Panc1 (cell line): ENCODE data around the gene DPYSL3. TPM values are rescaled to one million over a fixed set of nuclear protein-coding genes. Genes with fewer than 3 reads are reported as not detected.

ENCODE experiments used
- ATAC-seq: fragments of 200-7000 bp; cut with Tn5 transposase; 2 replicates; pipeline ENCODE4 v1.9.1; 2020; ENCODE audit warnings: mild to moderate bottlenecking, moderate library complexity
- BruUV-seq: library from RNA; stranded (reverse); fragments of 400-500 nt; replicated peaks from 2 replicates; lab custom pipeline; 2021; lab: Mats Ljungman, UMichigan
- CTCF ChIA-PET: fragments of 300-600 bp; sonication (Branson Sonifier 250); formaldehyde crosslinking; loops from one replicate; lab custom pipeline; 2022; ENCODE audit warnings: antibody characterized with exemption; lab: Charles Lee
- POLR2A ChIA-PET: fragments of 300-600 bp; sonication (Branson Sonifier 250); formaldehyde crosslinking; loops from one replicate; lab custom pipeline; 2022; ENCODE audit warnings: antibody characterized with exemption; lab: Charles Lee
- DNase-seq: peaks from one replicate; pipeline ENCODE4 v3.0.0-alpha.2; 2010; ENCODE audit warnings: low read depth, low spot score
- H3K27ac ChIP-seq: 2 replicates; pipeline ENCODE4 v1.5.1; 2011; ENCODE audit warnings: mild to moderate bottlenecking, low read length, inconsistent platforms
- H3K27me3 ChIP-seq: fragments of 200-500 bp; sonication (Bioruptor generic); 2 replicates; pipeline ENCODE4 v1.6.0; 2014; ENCODE audit warnings: low read length, inconsistent platforms; ENCODE audit not compliant: control insufficient read depth, insufficient read depth
- H3K36me3 ChIP-seq: fragments of 200-500 bp; sonication (Bioruptor generic); 2 replicates; pipeline ENCODE4 v1.5.1; 2014; ENCODE audit warnings: inconsistent platforms, mild to moderate bottlenecking, low read length, moderate library complexity; ENCODE audit not compliant: control insufficient read depth, insufficient read depth
- H3K4me1 ChIP-seq: 2 replicates; pipeline ENCODE4 v1.5.1; 2011; ENCODE audit warnings: inconsistent platforms, mild to moderate bottlenecking, low read length, moderate library complexity; ENCODE audit not compliant: control insufficient read depth, insufficient read depth
- H3K4me3 ChIP-seq, 2 experiments: 2 replicates each; pipeline ENCODE4 v1.5.1; 2011 to 2012; ENCODE audit warnings: low read depth in 2 of 2, low read length in 2 of 2, mild to moderate bottlenecking in 2 of 2, inconsistent platforms in 1 of 2, moderate library complexity in 1 of 2
- H3K9me3 ChIP-seq: fragments of 200-500 bp; sonication (Bioruptor generic); 2 replicates; pipeline ENCODE4 v1.5.1; 2014; ENCODE audit warnings: low read depth, mild to moderate bottlenecking, inconsistent platforms, low read length, moderate library complexity; ENCODE audit not compliant: control insufficient read depth, insufficient read depth
- POLR2AphosphoS5 ChIP-seq: IDR thresholded peaks from 2 replicates; pipeline ENCODE4 v1.6.1; 2012; ENCODE audit warnings: mild to moderate bottlenecking, low read depth, low read length, moderate library complexity
- REST ChIP-seq, 2 experiments: IDR thresholded peaks; 2 replicates each; pipeline ENCODE4 v1.6.1; 2011 to 2012; ENCODE audit warnings: low read depth in 2 of 2, control low read depth in 1 of 2, low read length in 1 of 2, mild to moderate bottlenecking in 1 of 2, moderate library complexity in 1 of 2; ENCODE audit not compliant: insufficient read depth in 1 of 2
- SIN3A ChIP-seq: IDR thresholded peaks from 2 replicates; pipeline ENCODE4 v1.6.1; 2012; ENCODE audit warnings: low read depth, mild to moderate bottlenecking, low read length, moderate library complexity, borderline replicate concordance; ENCODE audit not compliant: insufficient read depth
- TCF7L2 ChIP-seq: IDR thresholded peaks from 2 replicates; pipeline ENCODE4 v1.6.1; 2011; ENCODE audit warnings: mild to moderate bottlenecking, low read depth, low read length, inconsistent platforms
- in situ Hi-C: cut with HindIII; loops from 2 replicates; pipeline ENCODE4 v1.10.0; 2016; ENCODE audit warnings: low sequenced_read_pairs, low pct_unique_long_range_greater_than_20kb
- intact Hi-C: fragments of 100-400 bp; cut with micrococcal nuclease; formaldehyde crosslinking; loops from one replicate; pipeline ENCODE4 v1.10.0; 2022; ENCODE audit not compliant: unreplicated experiment
- total RNA-seq: library from RNA; stranded (reverse); gene quantifications from one replicate; pipeline ENCODE4 v1.2.1, GENCODE V29; 2021; ENCODE audit not compliant: unreplicated experiment
- TF ChIP-seq, protein P1 (sequence below): fragments of 450-650 bp; IDR thresholded peaks from 2 replicates; pipeline ENCODE4 v1.5.1; 2017; ENCODE audit warnings: mild to moderate bottlenecking

The DPYSL3 gene
- total RNA-seq, 1 experiment from 2014 or later = 1.1 TPM

DNA sequence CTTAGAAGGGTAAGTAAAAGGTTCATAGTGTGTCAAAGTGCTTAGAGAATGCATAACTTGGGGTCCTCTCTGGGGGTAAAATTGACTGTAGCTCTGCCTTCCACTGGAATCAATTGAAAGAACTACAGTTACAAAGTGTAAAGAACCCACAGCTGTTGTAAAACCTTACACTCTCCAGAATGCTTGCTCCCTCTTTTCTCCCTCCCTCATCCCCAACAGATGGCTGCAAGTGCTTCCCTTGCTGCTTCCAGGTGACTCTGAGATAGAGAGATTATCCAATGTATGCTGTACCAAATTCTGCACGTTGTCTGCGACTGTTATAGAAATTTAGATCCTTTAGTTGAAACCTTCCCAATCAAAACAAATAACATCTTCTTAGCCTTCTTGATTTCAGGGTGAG lies 149.1 kb downstream of the DPYSL3 start:
- Histone ChIP-seq H3K27me3 (no peaks in the 10 kb centered on the region), H3K36me3 (no peaks in the 10 kb centered on the region), H3K9me3 (no peaks in the 10 kb centered on the region), H3K27ac (no peak overlapping the region), H3K4me1 (no peaks in the 10 kb centered on the region), H3K4me3 (no peak overlapping the region)
- intact Hi-C loops = loop anchor here (10.0 kb wide), 1 partner anchor 826 kb away; no protein-coding TSS in a partner anchor
- CTCF ChIA-PET = no interaction called here
- TF ChIP-seq POLR2AphosphoS5 (no peak), REST (IDR thresholded peaks at IDR 0.05; ENCODE audit: insufficient read depth in 1 of 2, low read depth in 2 of 2, low read length in 1 of 2) (no peak), TCF7L2 (no peak), SIN3A (no peak)
- TF ChIP-seq, protein P1, sequence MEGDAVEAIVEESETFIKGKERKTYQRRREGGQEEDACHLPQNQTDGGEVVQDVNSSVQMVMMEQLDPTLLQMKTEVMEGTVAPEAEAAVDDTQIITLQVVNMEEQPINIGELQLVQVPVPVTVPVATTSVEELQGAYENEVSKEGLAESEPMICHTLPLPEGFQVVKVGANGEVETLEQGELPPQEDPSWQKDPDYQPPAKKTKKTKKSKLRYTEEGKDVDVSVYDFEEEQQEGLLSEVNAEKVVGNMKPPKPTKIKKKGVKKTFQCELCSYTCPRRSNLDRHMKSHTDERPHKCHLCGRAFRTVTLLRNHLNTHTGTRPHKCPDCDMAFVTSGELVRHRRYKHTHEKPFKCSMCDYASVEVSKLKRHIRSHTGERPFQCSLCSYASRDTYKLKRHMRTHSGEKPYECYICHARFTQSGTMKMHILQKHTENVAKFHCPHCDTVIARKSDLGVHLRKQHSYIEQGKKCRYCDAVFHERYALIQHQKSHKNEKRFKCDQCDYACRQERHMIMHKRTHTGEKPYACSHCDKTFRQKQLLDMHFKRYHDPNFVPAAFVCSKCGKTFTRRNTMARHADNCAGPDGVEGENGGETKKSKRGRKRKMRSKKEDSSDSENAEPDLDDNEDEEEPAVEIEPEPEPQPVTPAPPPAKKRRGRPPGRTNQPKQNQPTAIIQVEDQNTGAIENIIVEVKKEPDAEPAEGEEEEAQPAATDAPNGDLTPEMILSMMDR = no peak
- POLR2A ChIA-PET = no interaction called here
- ATAC-seq (no peak), DNase-seq (no peak)
- no TSS peak for BruUV-seq
- in situ Hi-C loops = loop anchor here (25.0 kb wide), 1 partner anchor 824 kb away; no protein-coding TSS in a partner anchor

DNA sequence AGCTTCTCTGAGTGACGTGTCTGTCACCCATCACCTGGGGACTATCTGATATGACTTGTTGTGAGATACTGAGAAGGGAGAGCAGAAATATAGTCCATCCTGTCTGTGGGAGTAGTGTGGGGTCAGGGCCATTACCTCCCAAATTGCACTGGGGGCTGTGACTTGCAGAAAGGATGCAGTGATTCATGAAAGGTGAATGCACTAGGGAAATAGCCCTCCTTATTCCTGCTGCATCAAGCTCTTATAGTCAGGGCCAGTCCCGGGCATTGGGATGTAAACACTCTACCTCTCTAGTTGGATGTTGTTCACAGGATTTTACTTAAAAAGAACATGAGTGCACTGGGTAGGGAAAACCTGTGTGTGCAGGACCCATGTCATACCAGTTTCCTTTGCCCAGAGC lies 150.3 kb downstream of the DPYSL3 start:
- DNase-seq = no peak
- ChIA-PET POLR2A (no interaction called here), CTCF (no interaction called here)
- TF ChIP-seq, protein P1 = no peak
- TF ChIP-seq POLR2AphosphoS5 = no peak
- TF ChIP-seq TCF7L2 = no peak
- no peak for TF ChIP-seq REST (IDR thresholded peaks at IDR 0.05; ENCODE audit: insufficient read depth in 1 of 2, low read depth in 2 of 2, low read length in 1 of 2)
- TF ChIP-seq SIN3A = no peak
- H3K9me3 ChIP-seq = no peaks in the 10 kb centered on the region
- no TSS peak for BruUV-seq
- no peak for ATAC-seq
- no peak overlapping the region for H3K4me3 ChIP-seq
- H3K27me3 ChIP-seq = no peaks in the 10 kb centered on the region
- no peak overlapping the region for H3K27ac ChIP-seq
- H3K36me3 ChIP-seq = no peaks in the 10 kb centered on the region
- intact Hi-C loops = no loop called here
- no peaks in the 10 kb centered on the region for H3K4me1 ChIP-seq
- in situ Hi-C loops = loop anchor here (25.0 kb wide), 1 partner anchor 822 kb away; no protein-coding TSS in a partner anchor
